WTC11 (cell line): Measurements from ENCODE around the gene LVRN. TPM values are rescaled to one million over a fixed set of nuclear protein-coding genes. Genes with fewer than 3 reads are reported as not detected.

Experiments used
- ATAC-seq: fragments of 200-7000 bp; cut with Tn5 transposase; 2 replicates; pipeline ENCODE4 v1.10.0; 2021; ENCODE audit warnings: mild to moderate bottlenecking, moderate library complexity
- CTCF ChIA-PET: fragments of 300-600 bp; sonication (Branson Sonifier 250); formaldehyde crosslinking; loops from one replicate; lab custom pipeline; 2021; ENCODE audit warnings: antibody characterized with exemption; lab: Charles Lee
- POLR2A ChIA-PET: fragments of 350-600 bp; sonication (Branson Sonifier 250); formaldehyde crosslinking; loops from one replicate; lab custom pipeline; 2021; ENCODE audit warnings: antibody characterized with exemption; lab: Charles Lee
- DNase-seq: peaks from one replicate; pipeline ENCODE4 v3.0.0; 2021; ENCODE audit warnings: low spot score
- H3K27ac Mint-ChIP-seq: 2 replicates; pipeline ENCODE4 v1.8.0; 2021; ENCODE audit warnings: mixed read lengths
- H3K27me3 Mint-ChIP-seq: 2 replicates; pipeline ENCODE4 v1.8.0; 2021; ENCODE audit warnings: low read depth, mild to moderate bottlenecking, moderate library complexity, mixed read lengths
- H3K36me3 Mint-ChIP-seq: 2 replicates; pipeline ENCODE4 v1.8.0; 2021; ENCODE audit warnings: mixed read lengths
- H3K4me1 Mint-ChIP-seq: 2 replicates; pipeline ENCODE4 v1.8.0; 2022; ENCODE audit warnings: mixed read lengths
- H3K4me3 Mint-ChIP-seq: 2 replicates; pipeline ENCODE4 v1.8.0; 2021; ENCODE audit warnings: mild to moderate bottlenecking, moderate library complexity, mixed read lengths
- H3K9me3 Mint-ChIP-seq: 2 replicates; pipeline ENCODE4 v1.8.0; 2021; ENCODE audit warnings: mixed read lengths
- CBFB ChIP-seq: sonication (generic); formaldehyde crosslinking; IDR thresholded peaks from 2 replicates; pipeline ENCODE4 v1.8.1; 2022; ENCODE audit warnings: mild to moderate bottlenecking, low read depth, missing genetic modification reagents
- ETV6 ChIP-seq: sonication (generic); formaldehyde crosslinking; IDR thresholded peaks from 2 replicates; pipeline ENCODE4 v1.8.1; 2022; ENCODE audit warnings: mild to moderate bottlenecking, missing genetic modification reagents
- GRHL2 ChIP-seq: fragments of 250-450 bp; sonication (Bioruptor Pico); IDR thresholded peaks from 2 replicates; pipeline ENCODE4 v1.8.0; 2022; ENCODE audit warnings: mild to moderate bottlenecking, moderate library complexity; ENCODE audit not compliant: insufficient replicate concordance, severe bottlenecking
- GTF2I ChIP-seq: fragments of 250-450 bp; sonication (Bioruptor Pico); conservative IDR thresholded peaks from 2 replicates; pipeline ENCODE4 v1.4.0; 2021; ENCODE audit warnings: mild to moderate bottlenecking
- HMGA2 ChIP-seq: fragments of 250-450 bp; sonication (Bioruptor Pico); IDR thresholded peaks from 2 replicates; pipeline ENCODE4 v1.4.0; 2021; ENCODE audit warnings: mild to moderate bottlenecking, moderate library complexity
- NFATC4 ChIP-seq: fragments of 250-450 bp; sonication (Bioruptor Pico); IDR thresholded peaks from 2 replicates; pipeline ENCODE4 v1.9.0; 2021; ENCODE audit warnings: mild to moderate bottlenecking
- NFE2L1 ChIP-seq: sonication (generic); formaldehyde crosslinking; IDR thresholded peaks from 2 replicates; pipeline ENCODE4 v1.8.1; 2023; ENCODE audit warnings: missing genetic modification reagents
- PRDM15 ChIP-seq: sonication (generic); formaldehyde crosslinking; IDR thresholded peaks from 2 replicates; pipeline ENCODE4 v1.8.0; 2022; ENCODE audit warnings: missing genetic modification reagents
- PREB ChIP-seq: sonication (generic); formaldehyde crosslinking; IDR thresholded peaks from 2 replicates; pipeline ENCODE4 v1.8.1; 2022; ENCODE audit warnings: mild to moderate bottlenecking, missing genetic modification reagents, moderate library complexity, borderline replicate concordance
- RELA ChIP-seq: sonication (generic); formaldehyde crosslinking; IDR thresholded peaks from 2 replicates; pipeline ENCODE4 v1.8.1; 2022; ENCODE audit warnings: missing genetic modification reagents, mild to moderate bottlenecking, borderline replicate concordance
- SMAD3 ChIP-seq: sonication (generic); formaldehyde crosslinking; IDR thresholded peaks from 2 replicates; pipeline ENCODE4 v1.8.0; 2022; ENCODE audit warnings: missing genetic modification reagents, mild to moderate bottlenecking, borderline replicate concordance
- ZNF219 ChIP-seq: sonication (generic); formaldehyde crosslinking; IDR thresholded peaks from 2 replicates; pipeline ENCODE4 v1.8.0; 2023; ENCODE audit warnings: missing genetic modification reagents, mild to moderate bottlenecking, borderline replicate concordance
- total RNA-seq: library from RNA; stranded (reverse); gene quantifications from 3 replicates; pipeline ENCODE4 v1.2.3, GENCODE V29; 2021
- TF ChIP-seq, protein P1 (sequence below): fragments of 250-450 bp; sonication (Bioruptor Pico); IDR thresholded peaks from 2 replicates; pipeline ENCODE4 v1.9.0; 2021; ENCODE audit warnings: mild to moderate bottlenecking
- TF ChIP-seq, protein P2 (sequence below): fragments of 250-450 bp; sonication (Bioruptor Pico); IDR thresholded peaks from 2 replicates; pipeline ENCODE4 v1.9.0; 2021; ENCODE audit warnings: mild to moderate bottlenecking
- TF ChIP-seq, protein P3 (sequence below): sonication (generic); formaldehyde crosslinking; IDR thresholded peaks from 2 replicates; pipeline ENCODE4 v1.8.0; 2023; ENCODE audit warnings: mild to moderate bottlenecking, missing genetic modification reagents
- TF ChIP-seq, protein P4 (sequence below): fragments of 250-450 bp; sonication (Bioruptor Pico); IDR thresholded peaks from 2 replicates; pipeline ENCODE4 v1.8.0; 2021; ENCODE audit warnings: mild to moderate bottlenecking
- TF ChIP-seq, protein P5 (sequence below): sonication (generic); formaldehyde crosslinking; IDR thresholded peaks from 2 replicates; pipeline ENCODE4 v1.8.1; 2023; ENCODE audit warnings: mild to moderate bottlenecking, missing genetic modification reagents

The LVRN gene
- total RNA-seq, 1 experiment from 2014 or later: 0.13 TPM

GRCh38 chr5:116004248-116004647 is 42.0 kb downstream of the LVRN start:
- TF ChIP-seq, protein P1, sequence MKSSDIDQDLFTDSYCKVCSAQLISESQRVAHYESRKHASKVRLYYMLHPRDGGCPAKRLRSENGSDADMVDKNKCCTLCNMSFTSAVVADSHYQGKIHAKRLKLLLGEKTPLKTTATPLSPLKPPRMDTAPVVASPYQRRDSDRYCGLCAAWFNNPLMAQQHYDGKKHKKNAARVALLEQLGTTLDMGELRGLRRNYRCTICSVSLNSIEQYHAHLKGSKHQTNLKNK (CRISPR knock-in tag): no peak
- no peak for TF ChIP-seq GRHL2
- TF ChIP-seq, protein P2, sequence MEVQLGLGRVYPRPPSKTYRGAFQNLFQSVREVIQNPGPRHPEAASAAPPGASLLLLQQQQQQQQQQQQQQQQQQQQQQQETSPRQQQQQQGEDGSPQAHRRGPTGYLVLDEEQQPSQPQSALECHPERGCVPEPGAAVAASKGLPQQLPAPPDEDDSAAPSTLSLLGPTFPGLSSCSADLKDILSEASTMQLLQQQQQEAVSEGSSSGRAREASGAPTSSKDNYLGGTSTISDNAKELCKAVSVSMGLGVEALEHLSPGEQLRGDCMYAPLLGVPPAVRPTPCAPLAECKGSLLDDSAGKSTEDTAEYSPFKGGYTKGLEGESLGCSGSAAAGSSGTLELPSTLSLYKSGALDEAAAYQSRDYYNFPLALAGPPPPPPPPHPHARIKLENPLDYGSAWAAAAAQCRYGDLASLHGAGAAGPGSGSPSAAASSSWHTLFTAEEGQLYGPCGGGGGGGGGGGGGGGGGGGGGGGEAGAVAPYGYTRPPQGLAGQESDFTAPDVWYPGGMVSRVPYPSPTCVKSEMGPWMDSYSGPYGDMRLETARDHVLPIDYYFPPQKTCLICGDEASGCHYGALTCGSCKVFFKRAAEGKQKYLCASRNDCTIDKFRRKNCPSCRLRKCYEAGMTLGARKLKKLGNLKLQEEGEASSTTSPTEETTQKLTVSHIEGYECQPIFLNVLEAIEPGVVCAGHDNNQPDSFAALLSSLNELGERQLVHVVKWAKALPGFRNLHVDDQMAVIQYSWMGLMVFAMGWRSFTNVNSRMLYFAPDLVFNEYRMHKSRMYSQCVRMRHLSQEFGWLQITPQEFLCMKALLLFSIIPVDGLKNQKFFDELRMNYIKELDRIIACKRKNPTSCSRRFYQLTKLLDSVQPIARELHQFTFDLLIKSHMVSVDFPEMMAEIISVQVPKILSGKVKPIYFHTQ: no peak
- TF ChIP-seq, protein P3, sequence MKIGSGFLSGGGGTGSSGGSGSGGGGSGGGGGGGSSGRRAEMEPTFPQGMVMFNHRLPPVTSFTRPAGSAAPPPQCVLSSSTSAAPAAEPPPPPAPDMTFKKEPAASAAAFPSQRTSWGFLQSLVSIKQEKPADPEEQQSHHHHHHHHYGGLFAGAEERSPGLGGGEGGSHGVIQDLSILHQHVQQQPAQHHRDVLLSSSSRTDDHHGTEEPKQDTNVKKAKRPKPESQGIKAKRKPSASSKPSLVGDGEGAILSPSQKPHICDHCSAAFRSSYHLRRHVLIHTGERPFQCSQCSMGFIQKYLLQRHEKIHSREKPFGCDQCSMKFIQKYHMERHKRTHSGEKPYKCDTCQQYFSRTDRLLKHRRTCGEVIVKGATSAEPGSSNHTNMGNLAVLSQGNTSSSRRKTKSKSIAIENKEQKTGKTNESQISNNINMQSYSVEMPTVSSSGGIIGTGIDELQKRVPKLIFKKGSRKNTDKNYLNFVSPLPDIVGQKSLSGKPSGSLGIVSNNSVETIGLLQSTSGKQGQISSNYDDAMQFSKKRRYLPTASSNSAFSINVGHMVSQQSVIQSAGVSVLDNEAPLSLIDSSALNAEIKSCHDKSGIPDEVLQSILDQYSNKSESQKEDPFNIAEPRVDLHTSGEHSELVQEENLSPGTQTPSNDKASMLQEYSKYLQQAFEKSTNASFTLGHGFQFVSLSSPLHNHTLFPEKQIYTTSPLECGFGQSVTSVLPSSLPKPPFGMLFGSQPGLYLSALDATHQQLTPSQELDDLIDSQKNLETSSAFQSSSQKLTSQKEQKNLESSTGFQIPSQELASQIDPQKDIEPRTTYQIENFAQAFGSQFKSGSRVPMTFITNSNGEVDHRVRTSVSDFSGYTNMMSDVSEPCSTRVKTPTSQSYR (CRISPR knock-in tag): no peak
- TF ChIP-seq, protein P4, sequence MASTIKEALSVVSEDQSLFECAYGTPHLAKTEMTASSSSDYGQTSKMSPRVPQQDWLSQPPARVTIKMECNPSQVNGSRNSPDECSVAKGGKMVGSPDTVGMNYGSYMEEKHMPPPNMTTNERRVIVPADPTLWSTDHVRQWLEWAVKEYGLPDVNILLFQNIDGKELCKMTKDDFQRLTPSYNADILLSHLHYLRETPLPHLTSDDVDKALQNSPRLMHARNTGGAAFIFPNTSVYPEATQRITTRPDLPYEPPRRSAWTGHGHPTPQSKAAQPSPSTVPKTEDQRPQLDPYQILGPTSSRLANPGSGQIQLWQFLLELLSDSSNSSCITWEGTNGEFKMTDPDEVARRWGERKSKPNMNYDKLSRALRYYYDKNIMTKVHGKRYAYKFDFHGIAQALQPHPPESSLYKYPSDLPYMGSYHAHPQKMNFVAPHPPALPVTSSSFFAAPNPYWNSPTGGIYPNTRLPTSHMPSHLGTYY (CRISPR knock-in tag): no peak
- TF ChIP-seq NFATC4 (CRISPR knock-in tag): no peak
- TF ChIP-seq PRDM15 (CRISPR knock-in tag): no peak
- TF ChIP-seq PREB (CRISPR knock-in tag): no peak
- no peak for TF ChIP-seq ETV6 (CRISPR knock-in tag)
- TF ChIP-seq, protein P5, sequence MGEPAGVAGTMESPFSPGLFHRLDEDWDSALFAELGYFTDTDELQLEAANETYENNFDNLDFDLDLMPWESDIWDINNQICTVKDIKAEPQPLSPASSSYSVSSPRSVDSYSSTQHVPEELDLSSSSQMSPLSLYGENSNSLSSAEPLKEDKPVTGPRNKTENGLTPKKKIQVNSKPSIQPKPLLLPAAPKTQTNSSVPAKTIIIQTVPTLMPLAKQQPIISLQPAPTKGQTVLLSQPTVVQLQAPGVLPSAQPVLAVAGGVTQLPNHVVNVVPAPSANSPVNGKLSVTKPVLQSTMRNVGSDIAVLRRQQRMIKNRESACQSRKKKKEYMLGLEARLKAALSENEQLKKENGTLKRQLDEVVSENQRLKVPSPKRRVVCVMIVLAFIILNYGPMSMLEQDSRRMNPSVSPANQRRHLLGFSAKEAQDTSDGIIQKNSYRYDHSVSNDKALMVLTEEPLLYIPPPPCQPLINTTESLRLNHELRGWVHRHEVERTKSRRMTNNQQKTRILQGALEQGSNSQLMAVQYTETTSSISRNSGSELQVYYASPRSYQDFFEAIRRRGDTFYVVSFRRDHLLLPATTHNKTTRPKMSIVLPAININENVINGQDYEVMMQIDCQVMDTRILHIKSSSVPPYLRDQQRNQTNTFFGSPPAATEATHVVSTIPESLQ: no peak
- TF ChIP-seq SMAD3 (CRISPR knock-in tag): no peak
- TF ChIP-seq ZNF219 (CRISPR knock-in tag): no peak
- TF ChIP-seq RELA (CRISPR knock-in tag): no peak
- no peak for TF ChIP-seq GTF2I (CRISPR knock-in tag)
- no peak for TF ChIP-seq NFE2L1 (CRISPR knock-in tag)
- no peak for TF ChIP-seq CBFB
- no peak for TF ChIP-seq HMGA2 (CRISPR knock-in tag)
- no peak overlapping the region for H3K27ac Mint-ChIP-seq
- DNase-seq (no peak), ATAC-seq (no peak)
- ChIA-PET CTCF (no interaction called here), POLR2A (no interaction called here)
- H3K4me1 Mint-ChIP-seq: peaks cover 4% of the 10 kb centered on the region
- H3K9me3 Mint-ChIP-seq: peaks cover 3% of the 10 kb centered on the region; the same call in 1 of the 2 replicates
- H3K36me3 Mint-ChIP-seq: no peaks in the 10 kb centered on the region
- no peak overlapping the region for H3K4me3 Mint-ChIP-seq
- no peaks in the 10 kb centered on the region for H3K27me3 Mint-ChIP-seq
